22Rv1 (cell line): Measurements from ENCODE around the gene MGAT2.

Experiments used
- H3K27ac ChIP-seq: fragments of 450-650 bp; 2 replicates; pipeline ENCODE4 v1.5.1; 2017
- ZFX ChIP-seq: fragments of 450-650 bp; IDR thresholded peaks from 2 replicates; pipeline ENCODE4 v1.6.1; 2017; ENCODE audit warnings: antibody characterized with exemption, borderline replicate concordance
- TF ChIP-seq, protein P1 (sequence below): fragments of 450-650 bp; IDR thresholded peaks from 2 replicates; pipeline ENCODE4 v1.5.1; 2017; ENCODE audit warnings: mild to moderate bottlenecking

The MGAT2 gene

DNA sequence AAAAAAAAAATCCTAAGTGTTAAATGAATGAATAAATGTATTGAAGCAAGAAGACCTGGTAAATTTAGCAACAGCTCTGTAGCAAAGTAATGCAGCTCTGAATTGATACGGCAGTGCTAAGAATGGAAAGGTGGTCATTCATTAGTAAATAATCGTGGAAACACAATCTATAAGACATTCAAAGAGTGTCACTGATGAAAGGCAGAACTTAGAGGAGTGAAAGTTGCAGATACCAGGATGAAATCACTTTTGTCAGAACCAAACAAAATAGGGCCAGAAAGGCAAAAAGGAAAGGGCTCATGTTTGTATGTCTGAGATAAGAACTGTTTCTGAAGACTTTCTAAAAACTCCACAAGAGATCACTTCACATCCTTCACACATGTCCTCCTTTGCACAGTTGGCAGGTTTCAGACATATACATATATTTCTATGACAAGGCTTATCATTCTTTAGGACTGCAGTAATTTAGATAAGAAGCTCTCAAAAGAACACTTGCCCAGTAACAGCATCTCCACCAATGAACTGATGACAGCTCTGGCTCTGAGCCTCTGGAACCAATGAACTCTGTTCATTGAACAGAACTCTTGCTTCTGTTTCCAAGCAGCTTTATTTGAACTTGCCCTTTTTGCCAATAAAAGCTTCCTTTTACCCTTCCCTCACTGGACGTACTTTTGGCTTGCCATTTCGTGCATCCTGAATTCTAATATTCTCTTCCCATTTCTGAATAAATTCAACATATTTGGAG, 26.1 kb upstream of the MGAT2 start:
- TF ChIP-seq, protein P1, sequence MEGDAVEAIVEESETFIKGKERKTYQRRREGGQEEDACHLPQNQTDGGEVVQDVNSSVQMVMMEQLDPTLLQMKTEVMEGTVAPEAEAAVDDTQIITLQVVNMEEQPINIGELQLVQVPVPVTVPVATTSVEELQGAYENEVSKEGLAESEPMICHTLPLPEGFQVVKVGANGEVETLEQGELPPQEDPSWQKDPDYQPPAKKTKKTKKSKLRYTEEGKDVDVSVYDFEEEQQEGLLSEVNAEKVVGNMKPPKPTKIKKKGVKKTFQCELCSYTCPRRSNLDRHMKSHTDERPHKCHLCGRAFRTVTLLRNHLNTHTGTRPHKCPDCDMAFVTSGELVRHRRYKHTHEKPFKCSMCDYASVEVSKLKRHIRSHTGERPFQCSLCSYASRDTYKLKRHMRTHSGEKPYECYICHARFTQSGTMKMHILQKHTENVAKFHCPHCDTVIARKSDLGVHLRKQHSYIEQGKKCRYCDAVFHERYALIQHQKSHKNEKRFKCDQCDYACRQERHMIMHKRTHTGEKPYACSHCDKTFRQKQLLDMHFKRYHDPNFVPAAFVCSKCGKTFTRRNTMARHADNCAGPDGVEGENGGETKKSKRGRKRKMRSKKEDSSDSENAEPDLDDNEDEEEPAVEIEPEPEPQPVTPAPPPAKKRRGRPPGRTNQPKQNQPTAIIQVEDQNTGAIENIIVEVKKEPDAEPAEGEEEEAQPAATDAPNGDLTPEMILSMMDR: no peak
- no peak for TF ChIP-seq ZFX
- H3K27ac ChIP-seq: 0 out of 2 replicates have a peak overlapping the region, but pooled peaks have one; percentile 7

DNA sequence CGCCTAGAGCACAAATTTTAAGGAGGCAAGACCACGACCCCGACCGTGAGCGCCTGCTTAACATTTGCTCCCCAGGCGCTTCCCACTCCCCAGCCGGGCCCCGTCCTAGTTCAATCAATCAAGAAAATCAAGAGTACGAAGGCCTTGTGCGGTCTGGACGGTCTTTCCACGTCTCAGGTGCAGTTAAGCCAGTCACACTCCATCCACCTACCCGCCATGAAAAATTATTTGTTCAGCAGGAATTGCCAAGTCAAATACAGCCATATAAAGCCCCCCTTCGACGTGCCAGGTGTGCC, 22.5 kb upstream of the MGAT2 start:
- TF ChIP-seq, protein P1: no peak
- no peak for TF ChIP-seq ZFX
- H3K27ac ChIP-seq: peak overlapping the region; percentile 98

DNA sequence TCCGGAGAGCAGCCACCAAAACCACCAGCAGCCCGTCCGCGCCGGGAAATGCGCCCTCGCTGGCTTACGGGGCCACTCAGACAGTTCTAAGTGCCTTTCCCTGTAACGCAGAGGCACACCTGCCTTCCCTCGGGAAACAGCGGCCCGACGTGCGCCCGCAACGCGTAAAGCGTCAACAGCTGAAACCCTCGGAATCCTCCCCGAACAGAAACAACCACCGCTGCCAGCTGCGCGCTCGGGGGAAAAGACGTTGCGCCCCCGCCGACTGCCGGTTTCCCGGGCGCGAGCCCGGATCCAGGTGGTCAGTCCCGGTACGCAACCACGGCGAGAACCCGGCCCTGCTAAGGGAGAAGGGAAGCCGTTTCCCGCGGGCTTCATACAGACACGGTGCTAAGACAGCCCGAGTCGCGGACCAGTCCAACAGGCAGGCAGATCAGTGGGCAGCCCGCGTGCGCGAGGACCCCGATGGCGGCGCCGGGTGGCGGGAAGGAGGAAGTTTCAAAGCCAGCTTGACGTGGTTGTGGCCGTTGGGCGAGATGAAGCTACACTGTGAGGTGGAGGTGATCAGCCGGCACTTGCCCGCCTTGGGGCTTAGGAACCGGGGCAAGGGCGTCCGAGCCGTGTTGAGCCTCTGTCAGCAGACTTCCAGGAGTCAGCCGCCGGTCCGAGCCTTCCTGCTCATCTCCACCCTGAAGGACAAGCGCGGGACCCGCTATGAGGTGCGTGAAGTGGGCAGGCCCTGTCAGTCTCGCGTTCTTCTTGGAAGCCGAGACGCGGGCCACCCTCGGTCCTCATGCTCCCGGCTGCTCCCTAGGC, 21.9 kb upstream of the MGAT2 start, which contains the start of gene LRR1:
LRR1 (plus strand) TSS at position 456 of the 816 bp plus-strand sequence; CDS start at position 537, 81 bp downstream.
- TF ChIP-seq ZFX: no peak
- TF ChIP-seq, protein P1: no peak; the same call in 1 of the 2 replicates
- H3K27ac ChIP-seq: peak within 1 kb of the TSS; percentile 98

DNA sequence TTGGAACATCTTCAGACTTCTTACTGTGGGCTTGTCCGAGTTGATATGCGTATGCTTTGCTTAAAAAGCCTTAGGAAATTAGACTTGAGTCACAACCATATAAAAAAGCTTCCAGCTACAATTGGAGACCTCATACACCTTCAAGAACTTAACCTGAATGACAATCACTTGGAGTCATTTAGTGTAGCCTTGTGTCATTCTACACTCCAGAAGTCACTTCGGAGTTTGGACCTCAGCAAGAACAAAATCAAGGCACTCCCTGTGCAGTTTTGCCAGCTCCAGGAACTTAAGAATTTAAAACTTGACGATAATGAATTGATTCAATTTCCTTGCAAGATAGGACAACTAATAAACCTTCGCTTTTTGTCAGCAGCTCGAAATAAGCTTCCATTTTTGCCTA, 13.0 kb upstream of the MGAT2 start:
- TF ChIP-seq, protein P1: no peak
- TF ChIP-seq ZFX: no peak
- H3K27ac ChIP-seq: no peak overlapping the region

DNA sequence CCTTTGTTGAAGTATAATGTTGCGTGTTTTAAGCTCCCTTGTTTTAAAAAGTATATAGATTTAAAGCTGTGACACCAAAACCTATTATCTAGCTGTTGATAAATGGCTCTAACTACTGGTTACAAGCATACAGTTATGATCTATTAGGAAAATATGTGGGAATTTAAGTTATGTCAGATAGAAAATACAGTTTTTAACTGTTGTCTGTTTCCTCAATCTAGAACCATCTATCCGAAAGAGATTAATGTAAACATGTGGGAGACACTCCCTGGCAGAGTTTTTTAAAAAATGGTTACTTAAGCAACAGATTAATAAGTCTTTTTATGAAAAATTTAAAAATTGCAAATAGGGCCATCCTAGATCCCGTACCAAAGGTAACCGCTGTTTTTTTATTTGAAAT, 8.3 kb upstream of the MGAT2 start:
- H3K27ac ChIP-seq: no peak overlapping the region
- TF ChIP-seq ZFX: no peak

DNA sequence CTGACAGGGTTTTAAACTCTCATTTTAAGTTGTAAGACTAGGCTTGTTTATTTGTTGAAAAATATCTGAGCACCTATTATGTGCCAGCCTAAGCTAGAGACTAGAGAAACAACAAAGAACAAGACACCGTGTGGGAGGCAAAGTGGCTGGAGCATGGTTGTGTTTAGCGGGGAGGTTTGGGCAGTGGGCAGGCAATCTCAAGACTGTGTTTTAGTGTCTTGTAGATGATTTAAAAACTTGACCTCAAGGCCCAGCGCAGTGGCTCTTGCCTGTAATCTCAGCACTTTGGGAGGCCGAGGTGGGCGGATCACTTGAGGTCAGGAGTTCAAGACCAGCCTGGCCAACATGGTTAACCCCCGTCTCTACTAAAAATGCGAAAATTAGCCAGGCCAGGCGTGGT, 7.9 kb upstream of the MGAT2 start:
- H3K27ac ChIP-seq: no peak overlapping the region
- TF ChIP-seq ZFX: no peak
- TF ChIP-seq, protein P1: no peak

DNA sequence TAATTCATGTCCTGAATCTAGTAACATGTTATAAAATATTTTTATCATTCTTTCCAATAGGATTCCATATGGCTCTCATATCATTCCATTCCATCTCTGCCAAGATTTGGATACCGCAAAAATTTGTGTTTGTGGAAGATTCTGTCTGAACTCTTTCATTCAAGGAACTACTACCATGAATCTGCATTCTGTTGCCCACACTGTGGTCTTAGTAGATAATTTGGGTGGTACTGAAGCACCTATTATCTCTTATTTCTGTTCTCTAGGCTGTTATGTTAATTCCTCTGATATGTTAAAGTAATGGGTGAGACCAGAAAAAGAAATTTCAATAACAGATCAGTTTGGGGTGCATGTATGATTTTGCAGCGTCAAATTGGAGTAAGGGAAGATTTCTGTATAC, 6.4 kb upstream of the MGAT2 start:
- TF ChIP-seq ZFX: no peak
- TF ChIP-seq, protein P1: no peak
- no peak overlapping the region for H3K27ac ChIP-seq
